HG02642 (cell line): ENCODE data around the gene PTBP1.
"Not testable (repeated sequence)": the region's sequence is repeated elsewhere in the genome, so short reads cannot be mapped to it uniquely, and the experiment has no call there.

Experiments used
- ATAC-seq: cut with Tn5 transposase; IDR thresholded peaks from one replicate; pipeline ENCODE4 v1.9.1; 2021; ENCODE audit warnings: mild to moderate bottlenecking; ENCODE audit not compliant: unreplicated experiment, poor library complexity

Gene PTBP1

GRCh38 chr19:824885-825284, 27.6 kb downstream of the PTBP1 start:
- no peak for ATAC-seq

DNA sequence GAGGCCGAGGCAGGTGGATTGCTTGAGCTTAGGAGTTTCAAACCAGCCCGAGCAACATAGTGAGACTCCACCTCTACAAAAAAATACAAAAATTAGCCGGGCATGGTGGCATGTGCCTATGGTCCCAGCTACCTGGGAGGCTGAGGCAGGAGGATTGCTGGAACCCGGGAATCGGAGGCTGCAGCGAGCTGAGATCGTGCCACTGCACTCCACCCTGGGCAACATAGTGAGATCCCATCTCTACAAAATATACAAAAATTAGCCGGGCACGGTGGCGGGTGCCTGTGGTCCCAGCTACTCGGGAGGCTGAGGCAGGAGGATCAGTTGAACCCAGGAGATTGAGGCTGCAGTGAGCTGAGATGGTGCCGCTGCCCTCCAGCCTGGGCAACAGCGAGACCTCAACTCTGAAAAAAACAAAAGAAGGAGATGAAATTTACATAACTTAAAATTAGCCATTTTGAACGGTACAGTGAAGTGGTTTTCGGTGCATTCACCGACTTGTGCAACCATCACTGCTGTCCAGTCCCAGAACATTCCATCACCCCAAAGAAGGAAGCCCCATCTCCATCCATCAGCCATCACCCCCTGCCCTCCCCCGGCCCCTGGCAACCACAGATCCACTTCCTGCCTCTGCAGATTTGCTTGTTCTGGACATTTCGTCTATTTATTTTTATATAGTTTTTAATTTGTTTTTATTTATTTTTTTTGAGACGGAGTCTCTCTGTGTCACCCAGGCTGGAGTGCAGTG, 28.8 kb downstream of the PTBP1 start:
- no peak for ATAC-seq

DNA sequence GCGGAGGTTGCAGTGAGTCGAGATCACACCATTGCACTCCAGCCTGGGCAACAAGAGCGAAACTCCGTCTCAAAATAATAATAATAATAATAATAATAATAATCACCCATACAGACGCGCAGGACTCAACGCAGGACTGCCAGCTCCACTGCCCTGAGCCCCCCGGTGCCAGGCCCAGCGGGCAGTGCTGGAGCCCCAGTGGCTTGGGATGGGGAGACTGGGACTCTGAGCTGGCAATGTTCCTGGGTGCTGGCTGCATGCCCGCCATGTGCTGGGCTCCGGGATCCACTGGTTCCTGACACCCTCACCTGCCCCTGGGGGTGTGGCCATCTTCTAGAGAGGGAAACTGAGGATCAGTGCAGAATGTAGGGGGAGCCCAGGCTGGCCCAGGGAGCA, 30.1 kb downstream of the PTBP1 start:
- no peak for ATAC-seq

DNA sequence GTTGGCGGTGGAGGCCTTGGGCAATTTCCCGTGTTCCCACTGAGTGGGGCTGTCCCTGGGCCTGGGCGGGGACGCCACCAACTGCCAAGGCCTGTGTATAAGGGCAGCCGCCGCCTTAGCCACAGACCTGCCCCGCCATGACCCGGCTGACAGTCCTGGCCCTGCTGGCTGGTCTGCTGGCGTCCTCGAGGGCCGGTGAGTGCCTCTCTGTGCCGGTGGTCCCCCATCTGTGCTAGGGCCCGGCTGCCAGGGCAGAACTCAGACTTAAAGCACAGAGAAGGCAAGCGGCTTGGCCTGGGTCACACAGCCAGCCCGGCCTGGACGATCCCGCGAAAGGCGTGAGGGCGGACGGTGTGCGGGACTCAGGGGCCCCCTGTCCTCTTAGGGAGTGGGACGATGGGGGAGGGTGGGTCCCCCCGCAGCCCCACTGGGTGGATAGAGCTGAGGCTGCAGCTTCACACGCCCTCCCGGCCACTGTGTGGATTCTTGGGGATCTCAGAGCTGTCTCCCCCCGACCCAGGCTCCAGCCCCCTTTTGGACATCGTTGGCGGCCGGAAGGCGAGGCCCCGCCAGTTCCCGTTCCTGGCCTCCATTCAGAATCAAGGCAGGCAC, 30.6 kb downstream of the PTBP1 start, which contains the start of gene AZU1:
TSS of gene AZU1 (plus strand) at position 128 of the 612 bp plus-strand sequence. CDS start at position 138, 10 bp downstream.
- no peak for ATAC-seq

DNA sequence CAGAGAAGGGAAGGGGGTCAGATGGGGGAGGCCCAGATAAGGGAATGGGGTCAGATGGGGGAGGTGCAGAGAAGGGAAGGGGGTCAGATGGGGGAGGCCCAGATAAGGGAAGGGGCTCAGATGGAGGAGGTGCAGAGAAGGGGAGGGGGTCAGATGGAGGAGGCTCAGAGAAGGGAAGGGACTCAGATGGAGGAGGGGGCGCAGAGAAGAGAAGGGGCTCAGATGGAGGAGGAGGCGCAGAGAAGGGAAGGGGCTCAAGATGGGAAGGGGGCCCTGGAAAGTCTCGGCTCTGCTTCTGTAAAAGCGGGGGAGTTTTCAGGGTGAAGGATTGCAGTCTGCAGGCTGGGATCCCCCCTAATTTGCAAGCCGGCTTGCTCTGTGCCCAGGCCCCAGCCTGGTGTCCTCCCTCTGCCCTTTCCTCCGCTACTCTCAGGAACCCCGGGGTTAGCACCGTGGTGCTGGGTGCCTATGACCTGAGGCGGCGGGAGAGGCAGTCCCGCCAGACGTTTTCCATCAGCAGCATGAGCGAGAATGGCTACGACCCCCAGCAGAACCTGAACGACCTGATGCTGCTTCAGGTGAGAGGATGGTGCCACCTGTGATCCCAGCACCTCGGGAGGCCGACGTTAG, 32.0 kb downstream of the PTBP1 start:
- ATAC-seq, result no peak

DNA sequence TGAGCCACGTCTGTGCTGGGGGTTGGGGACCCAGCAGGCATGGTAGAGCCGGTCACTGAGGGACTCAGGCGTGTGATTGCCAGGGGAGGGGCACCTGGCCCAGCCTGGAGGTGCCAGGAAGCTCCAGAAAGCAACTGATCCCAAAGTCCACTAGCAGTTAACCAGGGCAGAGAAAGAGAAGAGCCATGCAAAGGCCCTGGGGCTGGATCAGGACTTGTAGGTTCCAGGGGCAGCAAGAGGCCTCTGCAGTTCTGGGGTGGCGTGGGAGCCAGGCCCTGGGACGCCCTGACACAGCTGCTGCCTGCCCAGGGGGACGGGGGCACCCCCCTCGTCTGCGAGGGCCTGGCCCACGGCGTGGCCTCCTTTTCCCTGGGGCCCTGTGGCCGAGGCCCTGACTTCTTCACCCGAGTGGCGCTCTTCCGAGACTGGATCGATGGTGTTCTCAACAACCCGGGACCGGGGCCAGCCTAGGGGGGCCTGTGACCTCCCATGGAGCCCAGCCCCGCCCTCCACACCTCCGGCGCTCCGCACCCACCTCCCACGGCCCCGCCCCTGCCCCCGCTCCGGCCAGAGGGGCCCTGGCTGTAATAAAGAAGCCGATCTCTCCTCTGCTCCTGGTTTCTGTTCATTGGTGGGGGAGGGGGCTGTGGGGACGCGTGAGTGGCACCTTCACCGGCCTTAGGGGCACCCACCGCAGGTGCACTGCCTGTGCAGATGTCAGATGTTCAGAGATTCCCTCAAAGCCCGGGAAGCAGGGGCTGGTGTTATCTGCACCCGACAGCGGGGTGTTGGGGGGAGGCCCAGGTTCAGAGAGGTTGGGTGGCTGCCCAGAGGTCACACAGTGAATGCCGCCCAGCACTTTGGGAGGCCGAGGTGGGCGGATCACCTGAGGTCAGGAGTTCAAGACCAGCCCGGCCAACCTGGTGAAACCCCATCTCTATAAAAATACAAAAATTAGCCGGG, 34.4 kb downstream of the PTBP1 start:
- no peak for ATAC-seq

GRCh38 chr19:834216-834615, 37.0 kb downstream of the PTBP1 start:
- no peak for ATAC-seq

GRCh38 chr19:835210-835810, 38.1 kb downstream of the PTBP1 start:
- ATAC-seq, result no peak

DNA sequence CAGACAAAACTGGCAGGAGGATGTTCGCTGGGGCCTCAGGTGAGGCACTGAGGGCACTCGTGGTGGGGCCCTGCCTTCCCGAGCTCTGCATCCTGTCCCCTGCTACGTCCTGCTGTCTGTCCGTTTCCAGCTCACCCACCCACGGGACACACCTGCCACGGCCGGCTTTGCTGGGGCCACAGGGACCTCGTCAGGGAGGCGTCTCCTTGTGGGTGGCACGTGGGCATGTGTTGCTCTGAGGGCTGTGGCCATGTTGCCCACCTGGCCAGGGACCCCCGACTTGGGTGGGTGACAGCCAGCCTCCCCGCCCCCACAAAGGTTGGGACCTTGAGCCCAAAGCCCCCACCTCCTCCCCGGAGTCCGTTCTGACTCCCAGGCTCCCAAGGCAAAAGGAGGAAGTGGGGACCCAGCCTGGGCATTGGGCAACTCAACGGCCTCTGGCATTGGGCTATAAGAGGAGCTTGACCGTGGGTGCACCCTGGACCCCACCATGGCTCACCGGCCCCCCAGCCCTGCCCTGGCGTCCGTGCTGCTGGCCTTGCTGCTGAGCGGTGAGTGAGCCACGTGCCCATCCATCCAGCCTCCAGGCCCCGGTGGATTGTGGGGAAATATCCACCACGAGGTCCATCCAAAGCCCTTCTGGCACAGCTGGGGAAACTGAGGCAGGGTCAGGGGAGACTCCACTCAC, 43.4 kb downstream of the PTBP1 start, which contains the start of gene PRTN3:
TSS of gene PRTN3 (plus strand) at position 481 of the 688 bp plus-strand sequence. CDS start at position 491, 10 bp downstream.
- no peak for ATAC-seq

- ATAC-seq, result not testable (repeated sequence)
Observed at GRCh38 chr19:842802-843179, 45.5 kb downstream of the PTBP1 start.

- ATAC-seq, result no peak
Observed at GRCh38 chr19:843180-843835, 46.1 kb downstream of the PTBP1 start.

DNA sequence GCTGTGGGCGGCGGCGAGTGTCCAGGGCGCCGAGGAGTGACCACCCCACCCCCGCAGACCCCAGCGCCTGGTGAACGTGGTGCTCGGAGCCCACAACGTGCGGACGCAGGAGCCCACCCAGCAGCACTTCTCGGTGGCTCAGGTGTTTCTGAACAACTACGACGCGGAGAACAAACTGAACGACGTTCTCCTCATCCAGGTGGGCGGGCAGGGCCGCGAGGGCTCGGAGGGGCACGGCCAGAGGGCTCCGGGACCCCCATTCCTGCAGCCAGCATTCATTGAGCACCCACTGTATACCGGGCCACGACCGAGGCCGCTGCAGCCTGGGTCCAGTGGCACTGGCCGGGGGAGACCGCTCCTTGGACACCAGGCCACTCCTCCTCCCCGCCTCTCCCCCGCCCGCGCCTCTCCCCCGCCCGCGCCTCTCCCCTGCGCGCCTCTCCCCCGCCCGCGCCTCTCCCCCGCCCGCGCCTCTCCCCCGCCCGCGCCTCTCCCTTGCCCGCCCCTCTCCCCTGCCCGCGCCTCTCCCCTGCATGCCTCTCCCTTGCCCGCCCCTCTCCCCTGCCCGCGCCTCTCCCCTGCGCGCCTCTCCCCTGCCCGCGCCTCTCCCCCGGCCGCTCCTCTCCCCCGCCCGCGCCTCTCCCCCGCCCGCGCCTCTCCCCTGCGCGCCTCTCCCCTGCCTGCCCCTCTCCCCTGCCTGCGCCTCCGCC, 46.7 kb downstream of the PTBP1 start:
- no peak for ATAC-seq

DNA sequence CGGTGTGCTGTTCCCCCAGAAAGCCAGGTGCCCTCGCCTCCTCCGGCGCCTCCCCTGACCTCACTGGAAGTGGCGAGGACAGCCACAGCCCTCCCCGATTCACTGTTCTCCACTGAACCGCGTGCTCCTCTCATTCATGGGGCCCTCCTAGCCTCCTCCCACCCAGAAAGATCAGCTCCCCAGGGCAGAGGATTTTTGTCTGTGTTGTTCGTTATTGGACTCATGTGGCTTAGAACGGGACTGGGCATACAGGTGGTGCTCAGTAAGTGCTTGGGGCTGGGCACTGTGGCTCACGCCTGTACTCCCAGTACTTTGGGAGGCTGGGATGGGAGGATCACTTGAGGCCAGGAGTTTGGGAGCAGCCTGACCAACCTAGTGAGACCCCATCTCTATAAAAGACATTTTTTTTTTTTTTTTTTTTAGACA, 47.3 kb downstream of the PTBP1 start:
- no peak for ATAC-seq

- no peak for ATAC-seq
Observed at GRCh38 chr19:845707-846521, 48.7 kb downstream of the PTBP1 start.

DNA sequence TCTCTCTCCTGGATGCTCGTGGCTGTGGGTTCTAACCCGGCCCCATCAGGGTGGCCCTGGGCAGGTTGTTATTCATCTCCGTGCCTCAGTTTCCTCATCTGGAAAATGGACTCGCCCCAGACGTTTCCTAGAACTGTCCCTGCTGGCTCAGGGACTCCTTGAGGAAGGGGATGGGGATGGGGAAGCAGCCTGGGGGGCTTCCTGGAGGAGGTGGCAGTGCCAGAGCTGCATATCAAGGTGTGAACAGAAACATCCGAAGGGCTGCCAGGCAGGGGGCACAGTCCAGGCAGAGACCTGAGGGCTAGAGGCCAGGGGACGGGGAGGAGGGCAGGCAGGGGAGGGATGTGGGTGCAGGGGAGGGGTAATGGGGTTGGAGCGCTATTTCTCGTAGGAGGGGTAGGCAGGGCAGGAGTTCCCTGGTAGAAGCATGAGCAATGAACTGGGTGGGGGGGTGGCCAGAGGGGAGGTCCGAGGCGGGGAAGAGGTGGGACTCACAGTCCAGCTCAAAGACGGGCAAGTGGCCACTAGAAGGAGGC, 51.2 kb downstream of the PTBP1 start:
- no peak for ATAC-seq

DNA sequence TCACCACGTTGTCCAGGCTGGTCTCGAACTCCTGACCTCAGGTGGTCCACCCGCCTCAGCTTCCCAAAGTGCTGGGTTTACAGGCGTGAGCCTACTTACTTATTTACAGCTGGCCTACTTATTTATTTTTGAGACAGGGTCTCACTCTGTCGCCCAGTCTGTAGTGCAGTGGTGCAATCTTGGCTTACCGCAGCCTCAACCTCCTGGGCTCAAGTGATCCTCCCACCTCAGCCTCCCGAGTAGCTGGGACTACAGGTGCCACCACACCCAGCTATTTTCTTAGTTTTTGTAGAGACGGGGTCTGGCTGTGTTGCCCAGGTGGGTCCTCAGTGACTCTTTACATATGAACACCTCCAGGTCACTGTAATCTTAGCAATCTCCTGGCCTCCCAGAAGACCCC, 51.9 kb downstream of the PTBP1 start:
- not testable (repeated sequence) for ATAC-seq
